ENCODE data around the gene CPZ.

DNA sequence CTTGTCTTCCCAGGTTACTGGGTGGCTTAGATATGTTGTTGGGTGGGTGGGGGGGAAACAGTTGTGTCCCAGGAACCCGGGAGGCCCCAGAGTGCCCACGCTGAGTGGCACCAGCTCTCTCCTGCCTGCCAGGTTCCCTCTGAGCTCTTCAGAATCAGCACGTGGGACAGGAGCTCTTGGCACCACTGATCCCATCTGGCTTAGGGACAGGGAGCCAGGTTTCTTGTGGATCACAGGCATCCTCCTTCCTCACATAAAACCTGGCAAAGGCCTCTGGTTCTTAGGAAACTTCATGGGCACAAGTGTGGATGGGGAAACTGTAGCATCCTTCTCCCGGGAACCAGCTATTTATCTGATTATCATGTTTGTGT lies 8.9 kb upstream of the CPZ start:
- TF ChIP-seq POLR2AphosphoS5 (IDR thresholded peaks at IDR 0.05): no peak
- TF ChIP-seq, protein P1, sequence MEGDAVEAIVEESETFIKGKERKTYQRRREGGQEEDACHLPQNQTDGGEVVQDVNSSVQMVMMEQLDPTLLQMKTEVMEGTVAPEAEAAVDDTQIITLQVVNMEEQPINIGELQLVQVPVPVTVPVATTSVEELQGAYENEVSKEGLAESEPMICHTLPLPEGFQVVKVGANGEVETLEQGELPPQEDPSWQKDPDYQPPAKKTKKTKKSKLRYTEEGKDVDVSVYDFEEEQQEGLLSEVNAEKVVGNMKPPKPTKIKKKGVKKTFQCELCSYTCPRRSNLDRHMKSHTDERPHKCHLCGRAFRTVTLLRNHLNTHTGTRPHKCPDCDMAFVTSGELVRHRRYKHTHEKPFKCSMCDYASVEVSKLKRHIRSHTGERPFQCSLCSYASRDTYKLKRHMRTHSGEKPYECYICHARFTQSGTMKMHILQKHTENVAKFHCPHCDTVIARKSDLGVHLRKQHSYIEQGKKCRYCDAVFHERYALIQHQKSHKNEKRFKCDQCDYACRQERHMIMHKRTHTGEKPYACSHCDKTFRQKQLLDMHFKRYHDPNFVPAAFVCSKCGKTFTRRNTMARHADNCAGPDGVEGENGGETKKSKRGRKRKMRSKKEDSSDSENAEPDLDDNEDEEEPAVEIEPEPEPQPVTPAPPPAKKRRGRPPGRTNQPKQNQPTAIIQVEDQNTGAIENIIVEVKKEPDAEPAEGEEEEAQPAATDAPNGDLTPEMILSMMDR (IDR thresholded peaks at IDR 0.05): no peak
- no peak for TF ChIP-seq POLR2A (IDR thresholded peaks at IDR 0.05)

All from breast epithelium (tissue), 3 donors.